AML-193 (cell line): Measurements from ENCODE around the gene CHAC2.
"Not testable (repeated sequence)": the region's sequence is repeated elsewhere in the genome, so short reads cannot be mapped to it uniquely, and the experiment has no call there.

Source experiments
- DNase-seq, 2 experiments: peaks; one replicate each; lab custom pipeline; 2025; lab: John Stamatoyannopoulos, UW

Gene CHAC2

DNA sequence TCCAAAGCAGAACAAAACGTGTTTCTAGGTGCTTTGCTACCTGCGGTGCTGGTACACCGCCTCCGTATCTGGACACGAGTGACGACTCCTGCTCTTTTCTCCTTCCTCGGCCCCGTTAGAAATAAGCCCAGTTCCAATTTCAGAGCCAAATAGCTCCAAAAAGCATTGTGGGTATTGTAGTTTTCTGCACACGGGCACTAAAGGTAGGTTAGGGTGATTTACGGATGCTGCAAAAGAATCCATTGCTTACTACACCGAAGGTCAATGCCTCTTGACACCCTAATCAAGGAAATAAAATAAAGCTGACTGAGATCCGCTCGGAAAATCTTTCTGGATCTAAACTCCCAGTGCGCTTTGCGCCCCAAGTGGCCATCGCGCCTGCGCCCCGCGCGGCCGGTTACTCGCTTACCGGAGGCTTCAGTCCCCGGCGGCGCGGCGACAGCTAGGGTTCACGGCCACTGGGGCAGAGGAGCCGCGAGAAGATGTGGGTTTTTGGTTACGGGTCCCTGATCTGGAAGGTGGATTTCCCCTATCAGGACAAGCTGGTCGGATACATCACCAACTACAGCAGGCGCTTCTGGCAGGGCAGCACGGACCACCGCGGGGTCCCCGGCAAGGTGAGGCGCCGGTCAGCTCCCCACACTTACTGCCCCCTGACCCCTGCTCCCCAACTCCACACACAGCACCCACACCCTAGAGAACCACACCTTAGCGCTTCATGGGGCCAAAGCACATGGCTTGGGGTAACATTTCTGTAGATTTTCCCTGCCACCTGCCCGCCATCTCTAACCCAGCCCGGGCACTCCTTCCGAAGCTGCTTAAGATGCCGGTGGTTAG, at the start of gene CHAC2:
TSS of gene CHAC2 (plus strand) at position 400 of the 837 bp plus-strand sequence. CDS start at position 483, 83 bp downstream.
- peak; percentile 75 to 89 for DNase-seq

DNA sequence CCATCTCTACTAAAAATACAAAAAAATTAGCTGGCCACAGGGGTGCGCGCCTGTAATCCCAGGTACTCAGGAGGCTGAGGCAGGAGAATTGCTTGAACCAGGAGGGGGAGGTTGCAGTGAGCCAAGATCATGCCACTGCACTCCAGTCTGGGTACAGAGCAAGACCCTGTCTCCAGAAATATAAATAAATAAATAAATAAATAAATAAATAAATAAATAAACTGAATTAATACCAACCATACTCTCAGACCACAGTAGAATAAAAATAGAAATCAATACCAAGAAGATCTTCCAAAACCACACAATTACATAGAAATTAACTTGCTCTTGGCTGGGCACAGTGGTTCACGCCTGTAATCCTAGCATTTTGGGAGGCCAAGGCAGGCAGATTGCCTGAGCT, 46.7 kb upstream of the CHAC2 start:
- not testable (repeated sequence) for DNase-seq

DNA sequence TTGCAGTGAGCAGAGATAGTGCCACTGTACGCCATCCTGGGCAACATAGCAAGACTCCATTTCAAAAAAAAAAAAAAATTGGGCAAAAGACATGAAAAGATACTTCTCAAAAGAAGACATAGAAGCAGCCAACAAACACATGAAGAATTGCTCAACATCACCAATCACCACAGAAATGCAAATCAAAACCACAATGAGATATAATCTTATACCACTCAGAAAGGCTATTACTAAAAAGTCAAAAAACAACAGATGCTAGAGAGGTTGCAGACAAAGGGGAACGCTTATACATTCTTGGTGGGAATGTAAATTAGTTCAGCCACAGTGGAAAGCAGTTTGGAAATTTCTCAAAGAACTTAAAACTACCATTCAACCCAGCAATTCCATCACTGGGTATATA, 43.1 kb upstream of the CHAC2 start:
- DNase-seq = no peak

DNA sequence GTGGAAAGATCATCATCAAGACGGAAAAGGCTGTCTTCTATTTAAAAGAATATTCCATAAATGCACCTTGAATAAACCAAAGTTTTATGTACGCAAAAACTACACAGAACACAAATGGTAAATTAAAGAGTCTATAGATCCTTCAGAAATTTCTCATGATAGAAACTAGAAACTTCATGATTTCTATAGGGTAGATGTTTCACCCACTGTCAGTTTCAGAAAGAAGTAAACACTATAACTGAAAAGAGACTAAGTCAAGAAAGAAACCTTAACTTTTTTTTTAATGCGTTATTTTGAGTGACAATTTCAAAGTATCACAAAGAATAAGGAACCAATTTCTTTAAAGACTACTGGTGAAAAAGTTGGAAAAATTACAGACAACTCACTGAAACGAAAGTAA, 41.9 kb upstream of the CHAC2 start:
- DNase-seq = no peak

GRCh38 chr2:53727921-53728320, 39.7 kb upstream of the CHAC2 start:
- DNase-seq = no peak

- no peak for DNase-seq
These were observed 38.4 kb upstream of the CHAC2 start for GRCh38 chr2:53729143-53729762.

GRCh38 chr2:53737091-53737490, 30.5 kb upstream of the CHAC2 start:
- no peak for DNase-seq

- DNase-seq = peak in 1 of 2 experiments; percentile 15
These were observed 28.6 kb upstream of the CHAC2 start for GRCh38 chr2:53739032-53739431.

DNA sequence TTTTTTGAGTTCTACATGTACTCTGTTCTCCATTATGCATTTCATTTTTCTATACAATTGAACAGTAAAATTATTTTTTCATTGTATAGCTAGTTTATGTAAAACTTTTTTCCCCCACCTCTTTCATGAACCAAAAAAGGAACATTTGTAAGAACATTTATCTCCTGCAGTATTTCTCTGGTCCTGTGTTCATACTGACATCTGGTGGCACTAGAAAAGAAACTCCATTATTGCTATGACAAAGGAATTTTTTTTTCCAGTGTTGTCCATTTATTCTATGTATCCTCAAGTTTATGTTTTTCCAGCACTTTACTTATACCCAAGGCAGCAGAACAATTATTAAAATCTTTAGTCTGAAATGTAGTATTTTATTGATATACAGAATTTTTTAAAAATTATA, 27.4 kb upstream of the CHAC2 start:
- DNase-seq = peak; percentile 10 to 56

GRCh38 chr2:53744395-53745065, 23.1 kb upstream of the CHAC2 start:
- no peak for DNase-seq

DNA sequence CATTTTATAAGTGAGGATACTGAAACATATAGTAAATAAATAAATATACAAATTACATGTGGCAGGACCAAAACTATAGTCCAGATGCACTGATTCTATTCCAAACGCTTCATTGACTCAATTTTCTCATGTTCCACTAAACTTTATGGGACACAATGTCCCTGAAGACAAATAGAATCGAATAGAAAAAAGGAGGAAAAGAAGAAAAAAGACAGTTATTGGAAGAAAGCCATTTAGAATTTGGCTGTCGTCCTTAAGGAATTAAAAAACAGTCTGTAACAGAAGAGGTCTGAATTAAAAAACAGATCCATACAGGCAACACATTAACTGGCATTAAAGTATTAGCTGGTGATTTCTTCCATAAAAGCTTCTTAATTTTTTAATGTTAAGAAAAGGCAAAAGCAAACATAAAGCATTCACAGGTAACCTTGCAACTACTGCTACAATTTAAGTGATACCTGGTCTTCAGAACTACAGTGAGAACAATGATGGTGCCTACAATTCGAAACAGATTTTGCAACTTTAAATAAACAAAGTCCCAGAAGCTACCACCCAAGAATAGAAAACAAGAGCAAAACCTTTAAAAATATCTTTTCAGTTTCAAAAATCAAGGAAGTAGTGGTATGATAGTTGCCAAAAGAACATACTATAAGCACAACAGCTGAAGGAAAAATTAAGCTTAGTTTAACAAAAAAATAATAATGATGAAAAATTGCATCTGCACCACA, 17.4 kb upstream of the CHAC2 start:
- no peak for DNase-seq

DNA sequence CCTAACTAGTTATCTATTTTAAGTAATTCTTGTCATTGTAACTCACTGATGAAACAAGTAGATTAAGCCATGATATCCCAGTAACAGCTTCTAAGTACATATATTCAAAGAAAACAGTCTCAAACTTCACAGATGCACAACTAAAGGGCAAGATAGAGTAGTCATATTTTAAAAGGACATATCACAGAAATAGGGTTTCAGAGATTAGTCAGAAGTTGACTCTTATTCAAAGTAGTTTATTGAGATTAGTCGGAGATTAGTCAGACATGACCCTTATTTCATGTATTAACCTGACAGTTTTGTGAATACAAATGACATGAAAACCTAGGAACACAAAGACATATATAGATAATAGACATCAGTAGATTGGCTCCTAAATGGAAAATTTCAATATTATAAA, 15.9 kb upstream of the CHAC2 start:
- DNase-seq = no peak

GRCh38 chr2:53752385-53752784, 15.2 kb upstream of the CHAC2 start:
- no peak for DNase-seq

GRCh38 chr2:53753041-53753440, 14.6 kb upstream of the CHAC2 start:
- DNase-seq = no peak

- DNase-seq = no peak
These were observed 12.5 kb upstream of the CHAC2 start for GRCh38 chr2:53755121-53755520.

GRCh38 chr2:53756644-53757043, 11.0 kb upstream of the CHAC2 start:
- no peak for DNase-seq

DNA sequence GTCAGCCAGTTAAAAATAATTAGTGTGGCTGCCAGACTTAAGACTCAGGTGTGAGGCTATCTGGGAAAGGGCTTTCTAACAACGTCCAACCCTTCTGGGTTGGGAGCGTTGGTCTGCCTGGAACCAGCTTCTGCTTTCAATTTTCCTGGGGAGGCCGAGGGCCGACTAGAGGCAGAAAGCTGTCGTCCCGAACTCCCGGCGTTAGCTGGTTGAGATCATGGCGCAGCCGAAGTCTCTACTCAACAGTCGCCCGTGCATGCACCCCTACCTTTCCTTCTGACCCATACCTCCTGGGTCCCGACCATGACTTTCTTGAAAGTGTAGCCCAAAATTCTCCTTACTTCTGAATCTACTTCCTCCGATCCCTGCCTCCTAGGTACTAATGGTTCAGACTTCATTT, 10.4 kb upstream of the CHAC2 start:
- not testable (repeated sequence) for DNase-seq

- no peak for DNase-seq
These were observed 1.8 kb upstream of the CHAC2 start for GRCh38 chr2:53765767-53766166.

DNA sequence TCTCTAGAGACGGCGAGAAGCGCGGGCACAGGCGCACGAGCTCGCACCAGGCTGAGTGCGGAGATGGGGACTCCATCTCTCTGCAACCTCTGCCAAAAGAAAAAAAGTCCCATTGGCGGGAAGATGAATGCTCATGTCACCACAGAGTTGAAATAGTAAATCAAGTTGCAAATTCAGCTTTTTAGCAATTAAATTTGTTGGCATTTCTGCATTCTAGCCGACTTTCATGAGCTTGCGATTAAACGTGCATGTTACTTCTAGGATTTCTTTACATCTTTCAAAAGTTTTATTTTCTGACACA, 588 bp downstream of the CHAC2 start:
- DNase-seq = peak in 1 of 2 experiments; percentile 18

DNA sequence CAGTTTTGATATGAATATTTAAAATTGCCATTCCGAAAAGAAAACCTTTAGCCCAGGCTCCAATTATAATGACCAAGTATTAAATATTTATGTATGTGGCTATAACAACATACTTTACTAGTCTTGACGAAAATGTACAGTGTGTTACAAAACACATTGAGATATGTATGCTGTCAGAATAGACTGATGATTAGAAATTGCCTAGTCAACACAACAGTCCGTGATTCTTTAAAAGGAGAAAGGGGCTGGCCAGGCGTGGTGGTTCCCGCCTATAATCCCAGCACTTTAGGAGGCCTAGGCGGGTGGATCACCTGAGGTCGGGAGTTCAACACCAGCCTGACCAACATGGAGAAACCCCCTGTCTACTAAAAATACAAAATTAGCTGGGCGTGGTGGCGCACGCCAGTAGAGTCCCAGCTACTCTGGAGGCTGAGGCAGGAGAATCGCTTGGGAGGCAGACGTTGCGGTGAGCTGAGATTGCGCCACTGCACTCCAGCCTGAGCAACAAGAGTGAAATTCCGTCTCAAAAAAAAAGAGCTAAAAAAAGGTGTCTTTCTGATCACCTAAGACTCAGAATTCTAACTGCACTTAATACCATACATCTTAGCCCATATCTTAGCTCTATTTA, 1.8 kb downstream of the CHAC2 start:
- no peak for DNase-seq

DNA sequence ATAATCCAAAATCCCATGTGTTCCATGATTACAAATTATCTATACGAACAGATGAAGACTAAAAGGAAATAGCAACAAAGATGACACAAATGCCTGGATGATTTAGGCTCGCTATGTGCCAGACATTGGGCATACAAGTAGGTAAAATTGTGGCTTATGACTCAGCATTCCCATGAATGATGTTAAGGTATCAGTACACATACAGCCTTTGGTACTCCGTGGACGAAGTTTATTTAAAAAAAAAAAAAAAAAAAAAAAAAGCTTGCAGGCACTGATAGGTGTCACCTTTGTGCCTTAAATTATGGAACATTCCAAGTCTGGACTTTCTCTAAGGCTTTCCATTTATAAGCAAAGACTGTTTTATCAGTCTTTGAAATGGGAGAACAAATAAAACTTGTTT, 2.7 kb downstream of the CHAC2 start:
- no peak for DNase-seq

DNA sequence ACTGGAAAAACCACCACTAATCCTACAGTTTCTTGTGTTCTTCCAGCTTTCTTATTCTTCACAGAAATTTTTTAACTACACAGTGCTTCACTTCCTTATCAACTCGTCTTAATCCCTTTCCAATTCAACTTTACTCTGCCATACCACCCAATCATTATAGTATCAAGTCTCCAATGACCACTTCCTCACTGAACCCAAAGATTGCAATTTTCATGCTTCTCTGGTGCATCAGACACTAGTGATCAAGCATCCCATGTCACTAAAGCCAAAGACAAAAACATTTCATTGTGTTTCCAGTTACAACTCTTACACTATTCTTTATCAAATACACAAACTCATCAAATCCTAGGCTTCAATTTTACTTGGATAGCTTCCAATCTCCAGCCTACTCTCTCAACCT, 9.5 kb downstream of the CHAC2 start:
- no peak for DNase-seq
